Endothelial cell of umbilical vein (primary cell): ENCODE measurements around the gene PSMC4. TPM values are rescaled to one million over a fixed set of nuclear protein-coding genes. Genes with fewer than 3 reads are reported as not detected.

Experiments used
- BruUV-seq: library from RNA; stranded (reverse); fragments of 400-500 nt; replicated peaks from 2 replicates; lab custom pipeline; 2021; lab: Mats Ljungman, UMichigan
- CTCF ChIA-PET: fragments of 300-600, 350-600 bp; sonication (Branson Sonifier 250); formaldehyde crosslinking; loops from one replicate; lab custom pipeline; 2021; ENCODE audit warnings: antibody characterized with exemption, inconsistent platforms; lab: Charles Lee
- POLR2A ChIA-PET: fragments of 300-600, 350-600 bp; sonication (Branson Sonifier 250); formaldehyde crosslinking; loops from one replicate; lab custom pipeline; 2021; ENCODE audit warnings: antibody characterized with exemption, inconsistent platforms; lab: Charles Lee
- DNase-seq: peaks from one replicate; pipeline ENCODE4 v3.0.0-alpha.2; 2011; ENCODE audit warnings: low read depth, low spot score
- FAIRE-seq: peaks from 2 replicates; lab custom pipeline; 2011; peaks lifted over from hg19 to GRCh38; lab: Jason Lieb, UNC
- H2AFZ ChIP-seq: 2 replicates; pipeline ENCODE4 v1.6.0; 2012; ENCODE audit warnings: low read depth, low read length, control low read depth, inconsistent platforms
- H3K27ac ChIP-seq: 2 replicates; pipeline ENCODE4 v1.5.1; 2011; ENCODE audit warnings: low read depth, mild to moderate bottlenecking, control low read depth, low read length, moderate library complexity; ENCODE audit not compliant: insufficient read depth
- H3K27me3 ChIP-seq, 2 experiments: 2 replicates each; pipeline versions ENCODE4 v1.6.0 to v1.6.1; 2011; ENCODE audit warnings: low read length in 2 of 2, mixed read lengths in 1 of 2; ENCODE audit not compliant: control insufficient read depth in 2 of 2, insufficient read depth in 2 of 2
- H3K36me3 ChIP-seq, 2 experiments: 2 replicates in 1 of 2; 3 replicates in 1 of 2; pipeline ENCODE4 v1.5.1; 2011; ENCODE audit warnings: low read length in 2 of 2, mild to moderate bottlenecking in 1 of 2, moderate library complexity in 1 of 2; ENCODE audit not compliant: control insufficient read depth in 2 of 2, insufficient read depth in 2 of 2; ENCODE audit errors: extremely low read depth in 1 of 2
- H3K4me1 ChIP-seq: 3 replicates; pipeline ENCODE4 v1.5.1; 2011; ENCODE audit warnings: mild to moderate bottlenecking, low read length; ENCODE audit not compliant: control insufficient read depth, insufficient read depth; ENCODE audit errors: extremely low read depth
- H3K4me2 ChIP-seq: 2 replicates; pipeline ENCODE4 v1.6.1; 2011; ENCODE audit warnings: low read length, control low read depth, mixed read lengths; ENCODE audit not compliant: insufficient read depth
- H3K4me3 ChIP-seq, 3 experiments: fragments of 200-600 bp in 1 of 3; sonication (generic), shearing (Covaris generic) in 1 of 3; replicated peaks in 1 of 3; 2 replicates each; pipeline ENCODE4 v1.5.1; 2011 to 2016; ENCODE audit warnings: control low read depth in 3 of 3, low read length in 3 of 3, mild to moderate bottlenecking in 2 of 3, inconsistent platforms in 1 of 3, low read depth in 1 of 3, moderate library complexity in 1 of 3; ENCODE audit not compliant: insufficient read depth in 1 of 3
- H3K79me2 ChIP-seq: 2 replicates; pipeline ENCODE4 v1.6.0; 2012; ENCODE audit warnings: low read length, inconsistent platforms; ENCODE audit not compliant: control insufficient read depth, insufficient read depth
- H3K9ac ChIP-seq: replicated peaks from 2 replicates; pipeline ENCODE3; 2011; ENCODE audit warnings: low read length, control low read depth; ENCODE audit not compliant: insufficient read depth; ENCODE audit errors: extremely low read depth
- H3K9me1 ChIP-seq: replicated peaks from 3 replicates; pipeline ENCODE4 v1.6.0; 2011; ENCODE audit warnings: mild to moderate bottlenecking, low read length; ENCODE audit not compliant: control insufficient read depth, insufficient read depth; ENCODE audit errors: extremely low read depth
- H3K9me3 ChIP-seq: replicated peaks from 2 replicates; pipeline ENCODE4 v1.5.1; 2012; ENCODE audit warnings: low read length, inconsistent platforms; ENCODE audit not compliant: control insufficient read depth, insufficient read depth
- H4K20me1 ChIP-seq: replicated peaks from 2 replicates; pipeline ENCODE3; 2011; ENCODE audit warnings: mild to moderate bottlenecking, low read length; ENCODE audit not compliant: control insufficient read depth, insufficient read depth; ENCODE audit errors: extremely low read depth
- EZH2 ChIP-seq: IDR thresholded peaks from 2 replicates; pipeline ENCODE4 v1.6.1; 2012; ENCODE audit warnings: borderline replicate concordance, low read depth, mild to moderate bottlenecking, moderate library complexity, low read length, inconsistent platforms; ENCODE audit not compliant: severe bottlenecking
- FOS ChIP-seq: IDR thresholded peaks from 2 replicates; pipeline ENCODE4 v1.6.1; 2011; ENCODE audit warnings: mild to moderate bottlenecking, low read length, moderate library complexity, borderline replicate concordance; ENCODE audit not compliant: insufficient read depth
- GATA2 ChIP-seq: IDR thresholded peaks from 2 replicates; pipeline ENCODE4 v1.7.0; 2011; ENCODE audit warnings: low read depth, mild to moderate bottlenecking, moderate library complexity, mixed read lengths, low read length; ENCODE audit not compliant: insufficient read length, insufficient read depth
- JUN ChIP-seq: IDR thresholded peaks from 2 replicates; pipeline ENCODE4 v1.6.1; 2011; ENCODE audit warnings: borderline replicate concordance, low read depth; ENCODE audit not compliant: insufficient read length, insufficient read depth
- MYC ChIP-seq: IDR thresholded peaks from one replicate; pipeline ENCODE4 v1.6.1; 2011; ENCODE audit warnings: mild to moderate bottlenecking, low read depth, low read length
- POLR2A ChIP-seq: IDR thresholded peaks from 2 replicates; pipeline ENCODE4 v1.6.1; 2012; ENCODE audit warnings: low read depth, mild to moderate bottlenecking, control low read depth, low read length
- POLR2AphosphoS5 ChIP-seq: IDR thresholded peaks from 2 replicates; pipeline ENCODE4 v1.6.1; 2012; ENCODE audit warnings: low read depth, mild to moderate bottlenecking, control low read depth, low read length, moderate library complexity; ENCODE audit not compliant: insufficient read depth
- dilution Hi-C: fragments of 300-500 bp; cut with MboI; formaldehyde crosslinking; loops from one replicate; pipeline ENCODE4 v1.15.0; 2019; ENCODE audit warnings: low sequenced_read_pairs; ENCODE audit not compliant: extremely low pct_ligation_motif_present
- intact Hi-C: fragments of 100-400 bp; cut with micrococcal nuclease; formaldehyde crosslinking; loops from one replicate; pipeline ENCODE4 v1.10.0; 2022
- polyA plus RNA-seq, 4 experiments: library from polyadenylated mRNA; depleted of rRNA in 3 of 4; stranded (reverse) in 3 of 4; unstranded in 1 of 4; fragments of >200 nt; gene quantifications; 2 replicates each; pipeline versions ENCODE4 v1.2.1 to v1.2.3, GENCODE V29; 2011 to 2012; ENCODE audit warnings: missing spikeins in 1 of 4
- total RNA-seq: library from RNA; stranded (reverse); gene quantifications from 2 replicates; pipeline ENCODE4 v1.2.3, GENCODE V29; 2021
- TF ChIP-seq, protein P1 (sequence below), 2 donors: IDR thresholded peaks; 1 replicate in 1 of 2; 2 replicates in 1 of 2; pipeline ENCODE4 v1.5.1; 2011; ENCODE audit warnings: low read length in 2 of 2, mild to moderate bottlenecking in 2 of 2, moderate library complexity in 2 of 2, control low read depth in 1 of 2, inconsistent platforms in 1 of 2, low read depth in 1 of 2; ENCODE audit not compliant: insufficient read depth in 1 of 2; ENCODE audit errors: extremely low read depth in 1 of 2
- TF ChIP-seq, protein P2 (sequence below): IDR thresholded peaks from 2 replicates; pipeline ENCODE4 v1.6.1; 2011; ENCODE audit not compliant: insufficient read depth, insufficient read length

Gene PSMC4
- total and polyA plus RNA-seq, 2 donors (not counting 3 experiments of a cell fraction or from before 2014, with no cell fraction given), result 110 to 114 TPM

DNA sequence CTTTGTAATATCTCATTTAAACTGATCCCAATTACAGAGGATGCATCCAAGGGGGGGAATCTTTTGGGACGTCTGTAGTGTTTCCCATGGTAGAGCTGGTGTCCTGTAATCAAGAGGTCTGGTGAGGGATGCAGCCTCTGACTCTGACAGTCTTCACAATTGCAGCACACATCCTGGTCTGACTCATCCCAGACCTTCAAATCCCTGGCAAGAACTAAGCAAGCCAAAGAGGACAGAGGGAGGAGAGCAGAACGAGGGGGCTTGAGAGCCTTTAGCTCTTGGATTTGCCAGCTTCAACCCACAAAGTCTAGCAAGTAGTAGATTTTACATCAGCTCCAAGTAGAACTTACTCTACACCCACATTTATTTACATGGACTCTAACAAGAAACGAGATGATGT lies 19.3 kb upstream of the PSMC4 start:
- ChIA-PET POLR2A (no interaction called here), CTCF (interaction anchor here (1.0 kb wide), 1 partner anchor 10 kb away, joined by 3 read pairs; no protein-coding TSS in a partner anchor)
- Histone ChIP-seq H3K4me2 (no peak overlapping the region), H3K79me2 (no peaks in the 10 kb centered on the region), H3K27me3 (no peaks in the 10 kb centered on the region), H3K9me1 (no peaks in the 10 kb centered on the region), H3K27ac (no peak overlapping the region), H4K20me1 (no peaks in the 10 kb centered on the region), H2AFZ (no peak overlapping the region), H3K9ac (no peak overlapping the region), H3K36me3 (no peaks in the 10 kb centered on the region), H3K4me3 (no peak overlapping the region), H3K9me3 (no peaks in the 10 kb centered on the region), H3K4me1 (no peaks in the 10 kb centered on the region)
- FAIRE-seq (no peak), DNase-seq (no peak)
- BruUV-seq, result no TSS peak
- intact Hi-C loops (no loop called here), dilution Hi-C loops (no loop called here)
- TF ChIP-seq, protein P1, sequence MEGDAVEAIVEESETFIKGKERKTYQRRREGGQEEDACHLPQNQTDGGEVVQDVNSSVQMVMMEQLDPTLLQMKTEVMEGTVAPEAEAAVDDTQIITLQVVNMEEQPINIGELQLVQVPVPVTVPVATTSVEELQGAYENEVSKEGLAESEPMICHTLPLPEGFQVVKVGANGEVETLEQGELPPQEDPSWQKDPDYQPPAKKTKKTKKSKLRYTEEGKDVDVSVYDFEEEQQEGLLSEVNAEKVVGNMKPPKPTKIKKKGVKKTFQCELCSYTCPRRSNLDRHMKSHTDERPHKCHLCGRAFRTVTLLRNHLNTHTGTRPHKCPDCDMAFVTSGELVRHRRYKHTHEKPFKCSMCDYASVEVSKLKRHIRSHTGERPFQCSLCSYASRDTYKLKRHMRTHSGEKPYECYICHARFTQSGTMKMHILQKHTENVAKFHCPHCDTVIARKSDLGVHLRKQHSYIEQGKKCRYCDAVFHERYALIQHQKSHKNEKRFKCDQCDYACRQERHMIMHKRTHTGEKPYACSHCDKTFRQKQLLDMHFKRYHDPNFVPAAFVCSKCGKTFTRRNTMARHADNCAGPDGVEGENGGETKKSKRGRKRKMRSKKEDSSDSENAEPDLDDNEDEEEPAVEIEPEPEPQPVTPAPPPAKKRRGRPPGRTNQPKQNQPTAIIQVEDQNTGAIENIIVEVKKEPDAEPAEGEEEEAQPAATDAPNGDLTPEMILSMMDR (IDR thresholded peaks at IDR 0.05; ENCODE audit: extremely low read depth in 1 of 2, insufficient read depth in 1 of 2, low read depth in 1 of 2, low read length in 2 of 2), result no peak
- no peak for TF ChIP-seq EZH2
- TF ChIP-seq MYC, result no peak
- TF ChIP-seq JUN, result no peak
- TF ChIP-seq, protein P2, sequence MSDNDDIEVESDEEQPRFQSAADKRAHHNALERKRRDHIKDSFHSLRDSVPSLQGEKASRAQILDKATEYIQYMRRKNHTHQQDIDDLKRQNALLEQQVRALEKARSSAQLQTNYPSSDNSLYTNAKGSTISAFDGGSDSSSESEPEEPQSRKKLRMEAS, result no peak
- TF ChIP-seq POLR2A, result no peak
- no peak for TF ChIP-seq POLR2AphosphoS5
- TF ChIP-seq GATA2, result no peak
- no peak for TF ChIP-seq FOS
